Activated CD8-positive, alpha-beta memory T cell treated with anti-CD3 and anti-CD28 coated beads for 24 hours (primary cell): ENCODE measurements around the gene HECW1.
"Not testable (repeated sequence)": the region's sequence is repeated elsewhere in the genome, so short reads cannot be mapped to it uniquely, and the experiment has no call there.

Source experiments
- DNase-seq: peaks from one replicate; pipeline ENCODE4 v3.0.0-alpha.2; 2020

HECW1 gene

GRCh38 chr7:43588477-43589132 lies 476.2 kb downstream of the HECW1 start:
- no peak for DNase-seq

DNA sequence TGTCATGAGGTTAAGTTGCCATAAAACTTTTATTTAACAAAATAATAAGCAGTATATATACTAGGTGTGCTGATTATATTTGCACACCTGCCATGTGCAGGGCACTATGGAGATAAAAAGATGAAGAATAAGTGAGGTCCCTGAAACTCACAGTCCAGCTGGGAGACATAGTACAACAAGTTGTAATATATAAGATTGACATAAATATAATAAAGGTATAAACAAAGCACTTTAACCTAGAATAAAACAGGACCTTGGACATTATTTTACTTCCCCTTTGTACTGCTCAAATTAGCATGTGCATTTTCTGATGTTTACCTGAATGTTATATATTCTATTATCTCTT lies 476.7 kb downstream of the HECW1 start:
- no peak for DNase-seq

DNA sequence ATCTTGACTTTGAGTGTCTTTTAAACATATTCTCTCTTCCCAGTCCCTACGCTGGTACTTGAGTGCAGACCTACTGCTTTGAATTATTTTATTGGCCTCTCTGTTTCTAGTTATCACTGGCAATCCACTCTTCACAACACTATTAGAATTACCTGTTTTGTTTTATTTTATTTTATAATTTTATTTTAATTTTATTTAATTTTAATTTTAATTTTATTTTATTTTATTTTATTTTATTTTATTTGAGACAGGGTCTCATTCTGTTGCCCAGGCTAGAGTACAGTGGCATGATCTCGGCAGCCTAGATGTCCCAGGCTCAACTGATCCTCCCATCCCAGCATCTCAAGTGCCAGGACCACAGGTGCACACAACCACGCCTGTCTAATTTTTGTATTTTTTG lies 477.3 kb downstream of the HECW1 start:
- DNase-seq, result no peak

DNA sequence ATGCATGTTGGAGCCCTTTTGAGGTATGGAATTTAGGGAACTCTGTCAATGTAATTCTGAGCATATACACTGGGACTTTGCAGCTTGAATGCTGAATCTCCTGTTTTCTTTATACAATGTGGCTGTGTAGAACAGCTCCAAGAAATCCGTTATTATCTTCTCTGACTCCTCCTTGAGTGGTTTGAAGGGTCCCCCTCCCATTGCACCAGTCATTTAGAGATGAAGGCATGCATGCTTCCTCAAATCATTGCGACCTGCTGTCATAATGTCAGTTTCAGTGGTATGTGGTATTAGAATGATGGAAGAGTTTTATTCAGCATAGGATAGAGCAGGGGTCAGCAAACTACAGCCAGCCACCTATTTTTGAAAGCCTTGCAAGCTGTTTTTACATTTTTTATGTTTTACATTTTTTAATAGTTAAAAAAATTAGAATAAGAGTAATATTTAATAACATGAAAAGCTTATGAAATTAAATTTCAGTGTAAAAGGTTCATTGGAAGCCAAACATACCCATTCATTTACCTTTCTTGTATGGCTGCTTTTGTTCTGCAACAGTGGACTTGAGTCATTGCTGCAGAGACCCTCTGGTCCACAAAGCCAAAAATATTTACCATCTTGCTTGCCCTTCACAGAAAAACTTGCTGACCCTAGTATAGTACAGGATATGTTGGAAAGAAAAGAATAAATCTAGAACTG lies 478.6 kb downstream of the HECW1 start:
- DNase-seq, result no peak

- no peak for DNase-seq
Observed at GRCh38 chr7:43591558-43592180, 479.2 kb downstream of the HECW1 start.

GRCh38 chr7:43592326-43592725 lies 479.9 kb downstream of the HECW1 start:
- DNase-seq, result no peak

DNA sequence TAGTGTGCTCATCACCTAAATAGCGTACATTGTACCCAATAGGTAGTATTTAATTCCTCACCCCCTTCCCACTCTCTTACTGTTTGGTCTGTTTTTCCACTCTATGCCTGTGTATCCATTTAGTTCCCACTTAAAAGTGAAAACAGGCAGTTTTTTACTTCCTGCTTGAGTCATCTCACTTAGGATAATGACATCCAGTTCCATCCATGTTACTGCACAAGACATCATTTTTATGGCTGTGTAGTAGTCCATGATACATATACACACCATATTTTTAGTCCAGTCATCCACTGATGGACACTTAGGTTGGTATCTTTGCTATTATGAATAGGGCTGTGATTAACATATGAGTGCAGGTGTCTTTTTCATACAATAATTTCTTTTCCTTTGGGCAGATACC lies 480.6 kb downstream of the HECW1 start:
- DNase-seq, result no peak

DNA sequence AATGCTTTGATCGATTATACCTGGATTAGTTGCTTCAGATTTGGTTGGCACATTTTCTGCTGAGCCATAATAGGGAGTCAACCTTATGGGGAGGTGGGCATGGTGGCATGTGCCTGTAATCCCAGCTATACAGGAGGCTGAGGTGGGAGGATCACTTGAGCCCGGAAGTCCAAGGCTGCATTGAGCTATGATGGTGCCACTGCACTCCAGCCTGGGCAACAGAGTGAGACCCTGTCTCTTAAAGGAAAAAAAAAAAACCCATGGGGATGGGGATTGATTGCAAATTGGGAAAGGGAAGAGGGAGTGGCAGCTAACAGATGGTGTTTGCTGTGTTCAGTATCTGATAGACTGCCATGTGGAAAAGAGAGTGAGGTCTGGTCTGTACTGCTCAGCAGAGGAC lies 481.6 kb downstream of the HECW1 start:
- no peak for DNase-seq

DNA sequence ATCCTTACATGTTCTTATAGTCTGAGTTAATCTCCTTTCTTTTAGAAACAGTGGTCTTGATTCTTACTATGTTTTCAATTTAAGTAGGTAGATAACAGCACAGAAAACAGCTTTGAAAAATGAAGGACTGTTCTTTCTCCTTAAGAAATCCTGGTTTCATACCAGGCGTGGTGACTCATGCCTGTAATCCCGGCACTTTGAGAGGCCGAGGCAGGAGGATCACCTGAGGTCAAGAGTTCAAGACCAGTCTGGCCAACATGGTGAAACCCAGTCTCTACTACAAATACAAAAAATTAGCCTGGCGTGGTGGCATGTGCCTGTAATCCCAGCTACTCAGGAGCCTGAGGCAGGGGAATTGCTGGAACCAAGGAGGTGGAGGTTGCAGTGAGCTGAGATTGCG lies 484.0 kb downstream of the HECW1 start:
- DNase-seq, result not testable (repeated sequence)

DNA sequence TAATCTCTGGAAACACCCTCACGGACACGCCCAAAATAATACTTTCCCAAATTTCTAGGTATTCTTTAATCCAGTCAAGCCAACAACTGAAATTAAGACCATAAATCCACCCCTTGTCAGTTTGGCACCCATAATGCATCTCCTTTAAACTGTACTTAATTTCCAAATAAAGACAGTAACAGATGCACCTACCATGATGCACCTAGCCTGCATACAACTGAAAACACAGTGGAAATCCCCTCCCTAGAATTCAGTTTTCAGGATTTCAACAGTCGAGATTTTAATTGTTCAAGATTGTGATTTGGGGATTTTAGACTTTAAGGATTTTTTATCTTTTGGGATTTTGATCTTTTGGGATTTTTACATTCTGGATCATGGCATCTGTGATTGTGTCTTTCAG lies 487.6 kb downstream of the HECW1 start:
- DNase-seq, result no peak

- no peak for DNase-seq
Observed at GRCh38 chr7:43602256-43602655, 489.8 kb downstream of the HECW1 start.

DNA sequence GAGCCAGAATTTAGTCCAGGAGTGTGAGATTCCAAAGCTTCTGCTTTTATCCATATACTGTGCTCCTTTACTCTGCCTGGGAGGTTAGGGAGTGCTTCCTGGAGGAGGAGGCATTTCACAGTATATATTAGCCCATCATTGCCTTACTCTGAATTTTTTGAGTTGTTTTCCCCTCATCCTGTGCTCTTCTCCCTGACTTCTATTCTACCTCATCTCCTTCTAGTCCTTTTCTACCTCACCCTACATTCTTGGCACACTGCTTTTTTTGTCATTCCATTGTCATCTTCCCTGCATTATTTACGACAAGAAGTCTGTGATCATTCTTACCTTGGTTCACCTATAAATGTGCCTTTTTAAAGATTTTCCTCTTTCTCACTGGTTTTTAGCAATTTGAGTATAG lies 491.8 kb downstream of the HECW1 start:
- no peak for DNase-seq

DNA sequence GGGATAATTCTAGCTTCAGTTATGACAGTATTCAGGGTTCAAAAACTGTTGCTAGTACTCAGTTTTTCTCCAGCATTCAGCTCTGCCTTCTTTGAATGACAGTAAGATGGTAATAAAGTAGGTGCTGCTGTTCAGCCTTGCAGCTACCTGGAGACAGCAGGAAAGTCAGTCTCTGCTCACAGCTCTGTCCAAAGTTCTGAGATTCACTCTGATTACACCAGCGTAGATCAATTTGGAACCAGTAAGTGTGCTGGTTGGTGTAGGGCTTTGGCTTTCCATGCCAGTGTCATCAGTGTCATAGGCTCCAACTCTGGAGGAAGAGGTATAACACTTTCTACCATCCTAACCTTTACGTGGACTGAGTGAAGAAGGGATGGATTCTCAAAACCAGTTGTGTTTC lies 496.6 kb downstream of the HECW1 start:
- DNase-seq, result no peak

DNA sequence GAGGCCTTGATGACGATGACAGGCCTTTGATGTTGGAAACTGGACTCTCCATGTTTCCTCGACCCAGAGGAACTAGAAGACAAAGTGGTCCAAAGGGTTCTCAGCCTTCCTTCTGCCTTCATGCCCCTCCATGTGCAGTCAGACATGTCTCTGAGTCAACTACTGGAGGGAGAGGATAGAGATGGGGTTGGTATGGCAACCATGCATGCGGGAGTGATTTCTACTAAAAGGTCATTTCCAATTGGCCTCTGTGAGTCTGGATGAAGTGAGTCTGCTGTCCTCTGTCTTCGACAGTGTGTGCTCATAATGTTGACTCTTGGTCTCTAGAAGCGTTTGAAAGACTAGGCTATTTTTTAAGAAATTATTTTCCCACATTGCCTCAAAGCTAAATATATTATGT lies 499.7 kb downstream of the HECW1 start:
- no peak for DNase-seq

GRCh38 chr7:43612599-43613589 lies 500.4 kb downstream of the HECW1 start:
- no peak for DNase-seq
